Left kidney (tissue), 2 donors: ENCODE results near the gene EPAS1. TPM values are rescaled to one million over a fixed set of nuclear protein-coding genes. Genes with fewer than 3 reads are reported as not detected.

ENCODE experiments used
- DNase-seq: peaks from one replicate; pipeline ENCODE4 v3.0.0-alpha.2; 2013
- polyA plus RNA-seq: library from polyadenylated mRNA; unstranded; fragments of 120-200 nt; gene quantifications from one replicate; pipeline ENCODE4 v1.2.1, GENCODE V29; 2013; ENCODE audit not compliant: insufficient read length

EPAS1 gene
- polyA plus RNA-seq, 1 donor = 40.7 TPM

GRCh38 chr2:46364797-46365457 is 67.7 kb downstream of the EPAS1 start:
- DNase-seq = no peak

- no peak for DNase-seq
These were observed 68.9 kb downstream of the EPAS1 start for GRCh38 chr2:46365913-46366667.

GRCh38 chr2:46366668-46367052 is 69.5 kb downstream of the EPAS1 start:
- DNase-seq = no peak

- DNase-seq = no peak
These were observed 70.1 kb downstream of the EPAS1 start for GRCh38 chr2:46367286-46367685.

- DNase-seq = no peak
These were observed 71.2 kb downstream of the EPAS1 start for GRCh38 chr2:46368401-46368800.

- no peak for DNase-seq
These were observed 72.6 kb downstream of the EPAS1 start for GRCh38 chr2:46369783-46370182.

- no peak for DNase-seq
These were observed 74.6 kb downstream of the EPAS1 start for GRCh38 chr2:46371854-46372253.

- DNase-seq = no peak
These were observed 75.3 kb downstream of the EPAS1 start for GRCh38 chr2:46372475-46372874.

- DNase-seq = no peak
These were observed 76.0 kb downstream of the EPAS1 start for GRCh38 chr2:46373238-46373637.

GRCh38 chr2:46375566-46376125 is 78.4 kb downstream of the EPAS1 start:
- no peak for DNase-seq

- no peak for DNase-seq
These were observed 79.4 kb downstream of the EPAS1 start for GRCh38 chr2:46376586-46376985.

GRCh38 chr2:46377101-46377581 is 79.9 kb downstream of the EPAS1 start:
- no peak for DNase-seq

- DNase-seq = no peak
These were observed 80.7 kb downstream of the EPAS1 start for GRCh38 chr2:46377666-46378560.

GRCh38 chr2:46378616-46379015 is 81.4 kb downstream of the EPAS1 start:
- no peak for DNase-seq

GRCh38 chr2:46379213-46380037 is 82.2 kb downstream of the EPAS1 start:
- DNase-seq = no peak

- DNase-seq = no peak
These were observed 83.1 kb downstream of the EPAS1 start for GRCh38 chr2:46380038-46380940.

GRCh38 chr2:46381263-46381849 is 84.1 kb downstream of the EPAS1 start:
- no peak for DNase-seq

- no peak for DNase-seq
These were observed 84.7 kb downstream of the EPAS1 start for GRCh38 chr2:46381871-46382270.

- no peak for DNase-seq
These were observed 85.3 kb downstream of the EPAS1 start for GRCh38 chr2:46382331-46383112.
